K562 (cell line): ENCODE measurements around the gene LTA4H. TPM values are rescaled to one million over a fixed set of nuclear protein-coding genes. Genes with fewer than 3 reads are reported as not detected.
A peak's percentile ranks its signal among the peaks of the same experiment; 100 is the strongest.

Experiments
- BRF1 ChIP-seq: IDR thresholded peaks from 3 replicates; pipeline ENCODE4 v1.6.1; 2011; ENCODE audit warnings: borderline replicate concordance, mild to moderate bottlenecking; ENCODE audit not compliant: insufficient read length; ENCODE audit errors: extremely low read depth
- CBX5 ChIP-seq: IDR thresholded peaks from 2 replicates; pipeline ENCODE4 v1.6.1; 2014; ENCODE audit warnings: low read depth, borderline replicate concordance
- GATAD2A ChIP-seq: fragments of 450-650 bp; IDR thresholded peaks from 2 replicates; pipeline ENCODE4 v1.6.1; 2017
- HMG20A ChIP-seq: fragments of 450-650 bp; formaldehyde crosslinking; conservative IDR thresholded peaks from 2 replicates; pipeline ENCODE4 v1.4.0; 2020; ENCODE audit warnings: mild to moderate bottlenecking, mixed read lengths
- MTA3 ChIP-seq: fragments of 450-650 bp; formaldehyde crosslinking; IDR thresholded peaks from 2 replicates; pipeline ENCODE4 v1.6.1; 2017; ENCODE audit warnings: mild to moderate bottlenecking, borderline replicate concordance
- NR2C1 ChIP-seq, 2 experiments: fragments of 450-650 bp; IDR thresholded peaks; 2 replicates each; pipeline ENCODE4 v1.6.1; 2017; ENCODE audit warnings: mild to moderate bottlenecking in 2 of 2, antibody characterized with exemption in 1 of 2, inconsistent platforms in 1 of 2, missing compliant biosample characterization in 1 of 2, missing genetic modification characterization in 1 of 2
- PTRF ChIP-seq: fragments of 450-650 bp; IDR thresholded peaks from 2 replicates; pipeline ENCODE4 v1.6.1; 2016; ENCODE audit warnings: mild to moderate bottlenecking, missing genetic modification characterization, missing compliant biosample characterization
- RBM17 ChIP-seq: fragments of 200-400 bp; formaldehyde crosslinking; IDR thresholded peaks from 2 replicates; pipeline ENCODE4 v1.6.1; 2017; ENCODE audit warnings: low read depth, mild to moderate bottlenecking, low read length, borderline replicate concordance
- SMAD3 ChIP-seq: fragments of 450-650 bp; formaldehyde crosslinking; conservative IDR thresholded peaks from 2 replicates; pipeline ENCODE4 v1.4.0; 2020; ENCODE audit warnings: mild to moderate bottlenecking
- SMARCA4 ChIP-seq: fragments of 450-650 bp; IDR thresholded peaks from 2 replicates; pipeline ENCODE4 v1.6.1; 2016
- ZNF253 ChIP-seq: fragments of 250-450 bp; sonication (Bioruptor Pico); conservative IDR thresholded peaks from 2 replicates; pipeline ENCODE4 v1.6.1; 2021; ENCODE audit warnings: mild to moderate bottlenecking
- ZNF766 ChIP-seq: fragments of 200-800 bp; sonication (Bioruptor generic); conservative IDR thresholded peaks from 2 replicates; pipeline ENCODE4 v1.6.1; 2016; ENCODE audit warnings: missing genetic modification characterization, missing compliant biosample characterization
- ZZZ3 ChIP-seq: fragments of 450-650 bp; IDR thresholded peaks from 2 replicates; pipeline ENCODE4 v1.6.1; 2016; ENCODE audit warnings: antibody characterized with exemption, mild to moderate bottlenecking, moderate library complexity
- polyA plus RNA-seq, 8 experiments: library from polyadenylated mRNA; depleted of rRNA in 4 of 8; stranded (reverse) in 5 of 8; unstranded in 3 of 8; fragments of >200 nt; fragmentation: Nextera tagmentation in 2 of 8; fragmentation: Illumina TruSeq in 1 of 8; extraction: Ambion mirVana in 2 of 8; extraction: Trizol in 1 of 8; gene quantifications; 2 replicates each; pipeline versions ENCODE4 v1.2.1 to v1.2.3, GENCODE V29; 2011 to 2014; ENCODE audit warnings: inconsistent platforms in 1 of 8, missing spikeins in 1 of 8
- total RNA-seq, 7 experiments: library from RNA; depleted of rRNA in 6 of 7; stranded (reverse); fragments of >200 nt in 6 of 7; fragmentation: Illumina TruSeq in 2 of 7; extraction: Trizol in 2 of 7; gene quantifications; 2 replicates each; pipeline versions ENCODE4 v1.2.1 to v1.2.3, GENCODE V29; 2011 to 2021; ENCODE audit warnings: low replicate concordance in 1 of 7
- TF ChIP-seq, protein P1 (sequence below): sonication (generic); formaldehyde crosslinking; IDR thresholded peaks from 2 replicates; pipeline ENCODE4 v1.8.0; 2022; ENCODE audit warnings: mild to moderate bottlenecking, missing genetic modification reagents
- TF ChIP-seq, protein P2 (sequence below), 2 experiments: fragments of 250-450 bp in 1 of 2; fragments of 450-650 bp in 1 of 2; sonication (Bioruptor Pico) in 1 of 2; IDR thresholded peaks; 2 replicates each; pipeline versions ENCODE4 v1.6.1 to v1.8.0; 2016 to 2021; ENCODE audit warnings: mild to moderate bottlenecking in 2 of 2, moderate library complexity in 2 of 2, missing compliant biosample characterization in 1 of 2, missing genetic modification characterization in 1 of 2
- TF ChIP-seq, protein P3 (sequence below): sonication (generic); formaldehyde crosslinking; IDR thresholded peaks from 2 replicates; pipeline ENCODE4 v1.8.1; 2023; ENCODE audit warnings: mild to moderate bottlenecking, missing genetic modification reagents
- TF ChIP-seq, protein P4 (sequence below): fragments of 450-650 bp; IDR thresholded peaks from 2 replicates; pipeline ENCODE4 v1.6.1; 2017; ENCODE audit warnings: antibody characterized with exemption, mild to moderate bottlenecking

LTA4H gene
- total and polyA plus RNA-seq, 9 of the 15 experiments (the other 6 are each of a cell fraction or from before 2014, with no cell fraction given): 25.2 to 58.1 (median 40.5) TPM

DNA sequence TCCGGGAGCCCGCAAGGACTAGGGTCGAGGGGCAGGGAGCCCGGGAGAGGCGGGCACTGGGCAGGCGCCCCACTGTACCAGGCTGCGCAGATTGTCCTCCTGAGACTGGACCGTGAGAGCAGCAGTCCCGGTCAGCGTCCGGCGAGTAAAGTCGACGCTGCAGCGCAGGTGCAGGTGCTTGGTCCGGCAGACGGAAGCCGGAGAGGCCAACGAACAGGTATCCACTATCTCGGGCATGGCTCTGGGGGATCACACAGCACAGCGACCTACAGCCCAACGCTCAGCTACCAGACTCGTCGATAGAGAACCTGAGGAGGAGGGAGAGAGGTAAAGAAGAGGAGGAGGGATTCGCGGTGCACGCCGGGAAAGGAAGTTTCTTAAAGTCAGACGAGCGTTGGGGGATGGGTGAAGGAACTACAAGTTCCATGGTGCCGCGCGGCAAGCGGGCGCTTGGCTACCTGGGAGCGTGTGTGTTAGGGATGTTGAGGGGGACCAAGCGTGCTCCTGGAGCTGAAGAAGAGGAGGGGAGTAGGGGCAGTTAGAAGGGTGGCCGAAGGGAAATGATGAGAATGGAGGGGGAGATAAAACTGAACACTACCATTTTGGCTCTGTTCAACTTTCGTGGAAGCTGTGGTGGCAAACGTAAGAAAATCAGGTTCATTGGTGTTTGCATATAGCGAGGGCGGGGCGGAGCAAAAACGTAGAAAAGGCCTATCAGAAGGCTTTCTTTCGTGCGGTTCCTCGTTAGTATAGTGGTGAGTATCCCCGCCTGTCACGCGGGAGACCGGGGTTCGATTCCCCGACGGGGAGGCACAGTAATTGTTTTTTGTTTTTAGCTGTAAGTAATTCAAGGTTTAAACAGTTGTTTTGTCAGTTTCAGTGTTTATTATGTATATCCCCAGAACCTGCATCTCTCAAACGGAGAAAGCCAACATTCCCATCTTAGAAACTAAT, at the start of gene LTA4H (continued):
- TF ChIP-seq BRF1 (peak; percentile 49), MTA3 (peak; percentile 33; the same call in 1 of the 2 replicates), ZNF253 (CRISPR knock-in tag) (no peak), ZZZ3 (no peak), CBX5 (no peak), GATAD2A (no peak), RBM17 (no peak), NR2C1 (IDR thresholded peaks at IDR 0.05) (no peak), NR2C1 (tag; IDR thresholded peaks at IDR 0.05) (peak; percentile 74), SMAD3 (CRISPR knock-in tag) (no peak), ZNF766 (CRISPR knock-in tag) (peak; percentile 93), PTRF (no peak), SMARCA4 (no peak), HMG20A (CRISPR knock-in tag) (no peak)
- TF ChIP-seq, protein P1, sequence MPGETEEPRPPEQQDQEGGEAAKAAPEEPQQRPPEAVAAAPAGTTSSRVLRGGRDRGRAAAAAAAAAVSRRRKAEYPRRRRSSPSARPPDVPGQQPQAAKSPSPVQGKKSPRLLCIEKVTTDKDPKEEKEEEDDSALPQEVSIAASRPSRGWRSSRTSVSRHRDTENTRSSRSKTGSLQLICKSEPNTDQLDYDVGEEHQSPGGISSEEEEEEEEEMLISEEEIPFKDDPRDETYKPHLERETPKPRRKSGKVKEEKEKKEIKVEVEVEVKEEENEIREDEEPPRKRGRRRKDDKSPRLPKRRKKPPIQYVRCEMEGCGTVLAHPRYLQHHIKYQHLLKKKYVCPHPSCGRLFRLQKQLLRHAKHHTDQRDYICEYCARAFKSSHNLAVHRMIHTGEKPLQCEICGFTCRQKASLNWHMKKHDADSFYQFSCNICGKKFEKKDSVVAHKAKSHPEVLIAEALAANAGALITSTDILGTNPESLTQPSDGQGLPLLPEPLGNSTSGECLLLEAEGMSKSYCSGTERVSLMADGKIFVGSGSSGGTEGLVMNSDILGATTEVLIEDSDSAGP (CRISPR knock-in tag): no peak
- TF ChIP-seq, protein P2, sequence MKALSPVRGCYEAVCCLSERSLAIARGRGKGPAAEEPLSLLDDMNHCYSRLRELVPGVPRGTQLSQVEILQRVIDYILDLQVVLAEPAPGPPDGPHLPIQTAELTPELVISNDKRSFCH (CRISPR knock-in tag; IDR thresholded peaks at IDR 0.05): no peak
- TF ChIP-seq, protein P2 (tag; IDR thresholded peaks at IDR 0.05): peak; percentile 52; the same call in 1 of the 2 replicates
- TF ChIP-seq, protein P3, sequence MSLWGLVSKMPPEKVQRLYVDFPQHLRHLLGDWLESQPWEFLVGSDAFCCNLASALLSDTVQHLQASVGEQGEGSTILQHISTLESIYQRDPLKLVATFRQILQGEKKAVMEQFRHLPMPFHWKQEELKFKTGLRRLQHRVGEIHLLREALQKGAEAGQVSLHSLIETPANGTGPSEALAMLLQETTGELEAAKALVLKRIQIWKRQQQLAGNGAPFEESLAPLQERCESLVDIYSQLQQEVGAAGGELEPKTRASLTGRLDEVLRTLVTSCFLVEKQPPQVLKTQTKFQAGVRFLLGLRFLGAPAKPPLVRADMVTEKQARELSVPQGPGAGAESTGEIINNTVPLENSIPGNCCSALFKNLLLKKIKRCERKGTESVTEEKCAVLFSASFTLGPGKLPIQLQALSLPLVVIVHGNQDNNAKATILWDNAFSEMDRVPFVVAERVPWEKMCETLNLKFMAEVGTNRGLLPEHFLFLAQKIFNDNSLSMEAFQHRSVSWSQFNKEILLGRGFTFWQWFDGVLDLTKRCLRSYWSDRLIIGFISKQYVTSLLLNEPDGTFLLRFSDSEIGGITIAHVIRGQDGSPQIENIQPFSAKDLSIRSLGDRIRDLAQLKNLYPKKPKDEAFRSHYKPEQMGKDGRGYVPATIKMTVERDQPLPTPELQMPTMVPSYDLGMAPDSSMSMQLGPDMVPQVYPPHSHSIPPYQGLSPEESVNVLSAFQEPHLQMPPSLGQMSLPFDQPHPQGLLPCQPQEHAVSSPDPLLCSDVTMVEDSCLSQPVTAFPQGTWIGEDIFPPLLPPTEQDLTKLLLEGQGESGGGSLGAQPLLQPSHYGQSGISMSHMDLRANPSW (CRISPR knock-in tag): no peak
- TF ChIP-seq, protein P4, sequence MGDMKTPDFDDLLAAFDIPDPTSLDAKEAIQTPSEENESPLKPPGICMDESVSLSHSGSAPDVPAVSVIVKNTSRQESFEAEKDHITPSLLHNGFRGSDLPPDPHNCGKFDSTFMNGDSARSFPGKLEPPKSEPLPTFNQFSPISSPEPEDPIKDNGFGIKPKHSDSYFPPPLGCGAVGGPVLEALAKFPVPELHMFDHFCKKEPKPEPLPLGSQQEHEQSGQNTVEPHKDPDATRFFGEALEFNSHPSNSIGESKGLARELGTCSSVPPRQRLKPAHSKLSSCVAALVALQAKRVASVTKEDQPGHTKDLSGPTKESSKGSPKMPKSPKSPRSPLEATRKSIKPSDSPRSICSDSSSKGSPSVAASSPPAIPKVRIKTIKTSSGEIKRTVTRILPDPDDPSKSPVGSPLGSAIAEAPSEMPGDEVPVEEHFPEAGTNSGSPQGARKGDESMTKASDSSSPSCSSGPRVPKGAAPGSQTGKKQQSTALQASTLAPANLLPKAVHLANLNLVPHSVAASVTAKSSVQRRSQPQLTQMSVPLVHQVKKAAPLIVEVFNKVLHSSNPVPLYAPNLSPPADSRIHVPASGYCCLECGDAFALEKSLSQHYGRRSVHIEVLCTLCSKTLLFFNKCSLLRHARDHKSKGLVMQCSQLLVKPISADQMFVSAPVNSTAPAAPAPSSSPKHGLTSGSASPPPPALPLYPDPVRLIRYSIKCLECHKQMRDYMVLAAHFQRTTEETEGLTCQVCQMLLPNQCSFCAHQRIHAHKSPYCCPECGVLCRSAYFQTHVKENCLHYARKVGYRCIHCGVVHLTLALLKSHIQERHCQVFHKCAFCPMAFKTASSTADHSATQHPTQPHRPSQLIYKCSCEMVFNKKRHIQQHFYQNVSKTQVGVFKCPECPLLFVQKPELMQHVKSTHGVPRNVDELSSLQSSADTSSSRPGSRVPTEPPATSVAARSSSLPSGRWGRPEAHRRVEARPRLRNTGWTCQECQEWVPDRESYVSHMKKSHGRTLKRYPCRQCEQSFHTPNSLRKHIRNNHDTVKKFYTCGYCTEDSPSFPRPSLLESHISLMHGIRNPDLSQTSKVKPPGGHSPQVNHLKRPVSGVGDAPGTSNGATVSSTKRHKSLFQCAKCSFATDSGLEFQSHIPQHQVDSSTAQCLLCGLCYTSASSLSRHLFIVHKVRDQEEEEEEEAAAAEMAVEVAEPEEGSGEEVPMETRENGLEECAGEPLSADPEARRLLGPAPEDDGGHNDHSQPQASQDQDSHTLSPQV: peak; percentile 95
